ENCODE results near the gene KIR3DL3.

- TF ChIP-seq CTCF (IDR thresholded peaks at IDR 0.05) (no peak), HOXA7 (CRISPR knock-in tag; IDR thresholded peaks at IDR 0.05) (no peak), POLR2A (IDR thresholded peaks at IDR 0.05; ENCODE audit: low read length) (no peak), PBX3 (IDR thresholded peaks at IDR 0.05) (no peak), TP53 (CRISPR knock-in tag; IDR thresholded peaks at IDR 0.05) (no peak), JUN (IDR thresholded peaks at IDR 0.05) (no peak), EP300 (IDR thresholded peaks at IDR 0.05) (no peak), RAD21 (conservative IDR thresholded peaks at IDR 0.05 in 1 of 2, IDR thresholded peaks at IDR 0.05 in 1 of 2) (no peak), GATA3 (IDR thresholded peaks at IDR 0.05; ENCODE audit: borderline replicate concordance) (no peak)
Measured at GRCh38 chr19:54724644-54725043, 402 bp downstream of the KIR3DL3 start.
